K562 (cell line): ENCODE measurements around the gene PRPSAP1. TPM values are rescaled to one million over a fixed set of nuclear protein-coding genes. Genes with fewer than 3 reads are reported as not detected.
A peak's percentile ranks its signal among the peaks of the same experiment; 100 is the strongest.

ENCODE experiments used
- BCOR ChIP-seq: fragments of 450-650 bp; IDR thresholded peaks from 2 replicates; pipeline ENCODE4 v1.6.1; 2016
- HBP1 ChIP-seq: fragments of 450-650 bp; formaldehyde crosslinking; IDR thresholded peaks from 2 replicates; pipeline ENCODE4 v1.4.0; 2022; ENCODE audit warnings: missing genetic modification characterization
- NFRKB ChIP-seq: fragments of 450-650 bp; IDR thresholded peaks from 2 replicates; pipeline ENCODE4 v1.6.1; 2016; ENCODE audit warnings: low read depth
- NR4A1 ChIP-seq, 2 experiments: fragments of 250-450 bp in 1 of 2; fragments of 450-650 bp in 1 of 2; sonication (Bioruptor Pico) in 1 of 2; IDR thresholded peaks; 2 replicates each; pipeline versions ENCODE4 v1.4.0 to v1.6.1; 2016 to 2020; ENCODE audit warnings: mild to moderate bottlenecking in 2 of 2, missing compliant biosample characterization in 1 of 2, missing genetic modification characterization in 1 of 2, moderate library complexity in 1 of 2
- POLR2AphosphoS5 ChIP-seq: IDR thresholded peaks from 2 replicates; pipeline ENCODE4 v1.6.1; 2011; ENCODE audit warnings: mild to moderate bottlenecking, low read depth, low read length, moderate library complexity; ENCODE audit not compliant: control insufficient read depth, insufficient read depth
- SMAD4 ChIP-seq: fragments of 250-450 bp; sonication (Bioruptor Pico); conservative IDR thresholded peaks from 2 replicates; pipeline ENCODE4 v1.8.0; 2021; ENCODE audit warnings: inconsistent platforms, mild to moderate bottlenecking, moderate library complexity
- SOX6 ChIP-seq: fragments of 450-650 bp; IDR thresholded peaks from 2 replicates; pipeline ENCODE4 v1.6.1; 2014; ENCODE audit warnings: mild to moderate bottlenecking
- ZNF282 ChIP-seq: sonication (generic); formaldehyde crosslinking; IDR thresholded peaks from 2 replicates; pipeline ENCODE4 v1.8.1; 2023; ENCODE audit warnings: missing genetic modification reagents
- ZNF668 ChIP-seq: fragments of 250-450 bp; sonication (Bioruptor Pico); IDR thresholded peaks from 2 replicates; pipeline ENCODE4 v1.8.0; 2022; ENCODE audit warnings: mild to moderate bottlenecking, inconsistent platforms
- polyA plus RNA-seq, 8 experiments: library from polyadenylated mRNA; depleted of rRNA in 4 of 8; stranded (reverse) in 5 of 8; unstranded in 3 of 8; fragments of >200 nt; fragmentation: Nextera tagmentation in 2 of 8; fragmentation: Illumina TruSeq in 1 of 8; extraction: Ambion mirVana in 2 of 8; extraction: Trizol in 1 of 8; gene quantifications; 2 replicates each; pipeline versions ENCODE4 v1.2.1 to v1.2.3, GENCODE V29; 2011 to 2014; ENCODE audit warnings: inconsistent platforms in 1 of 8, missing spikeins in 1 of 8
- total RNA-seq, 7 experiments: library from RNA; depleted of rRNA in 6 of 7; stranded (reverse); fragments of >200 nt in 6 of 7; fragmentation: Illumina TruSeq in 2 of 7; extraction: Trizol in 2 of 7; gene quantifications; 2 replicates each; pipeline versions ENCODE4 v1.2.1 to v1.2.3, GENCODE V29; 2011 to 2021; ENCODE audit warnings: low replicate concordance in 1 of 7
- TF ChIP-seq, protein P1 (sequence below), 2 experiments: fragments of 450-650 bp; IDR thresholded peaks; 2 replicates each; pipeline ENCODE4 v1.6.1; 2018; ENCODE audit warnings: mild to moderate bottlenecking in 2 of 2, low read depth in 1 of 2; ENCODE audit not compliant: partially characterized antibody in 2 of 2
- TF ChIP-seq, protein P2 (sequence below): sonication (generic); formaldehyde crosslinking; IDR thresholded peaks from 2 replicates; pipeline ENCODE4 v1.8.0; 2023; ENCODE audit warnings: mild to moderate bottlenecking, missing genetic modification reagents

The PRPSAP1 gene
- total and polyA plus RNA-seq, 9 of the 15 experiments (the other 6 are each of a cell fraction or from before 2014, with no cell fraction given), result 21.9 to 77.1 (median 40.8) TPM

- TF ChIP-seq NFRKB (no peak), ZNF282 (CRISPR knock-in tag) (0 out of 2 replicates have a peak, but pooled peaks have one; percentile 77), NR4A1 (CRISPR knock-in tag; IDR thresholded peaks at IDR 0.05) (no peak), NR4A1 (tag; IDR thresholded peaks at IDR 0.05) (peak; percentile 68; the same call in 1 of the 2 replicates), ZNF668 (CRISPR knock-in tag) (peak; percentile 33; the same call in 1 of the 2 replicates), SMAD4 (CRISPR knock-in tag) (peak; percentile 68; the same call in 1 of the 2 replicates), BCOR (0 out of 2 replicates have a peak, but pooled peaks have one; percentile 38), POLR2AphosphoS5 (peak; percentile 59), HBP1 (CRISPR knock-in tag) (peak; percentile 32; the same call in 1 of the 2 replicates), SOX6 (0 out of 2 replicates have a peak, but pooled peaks have one; percentile 21)
- TF ChIP-seq, protein P1, sequence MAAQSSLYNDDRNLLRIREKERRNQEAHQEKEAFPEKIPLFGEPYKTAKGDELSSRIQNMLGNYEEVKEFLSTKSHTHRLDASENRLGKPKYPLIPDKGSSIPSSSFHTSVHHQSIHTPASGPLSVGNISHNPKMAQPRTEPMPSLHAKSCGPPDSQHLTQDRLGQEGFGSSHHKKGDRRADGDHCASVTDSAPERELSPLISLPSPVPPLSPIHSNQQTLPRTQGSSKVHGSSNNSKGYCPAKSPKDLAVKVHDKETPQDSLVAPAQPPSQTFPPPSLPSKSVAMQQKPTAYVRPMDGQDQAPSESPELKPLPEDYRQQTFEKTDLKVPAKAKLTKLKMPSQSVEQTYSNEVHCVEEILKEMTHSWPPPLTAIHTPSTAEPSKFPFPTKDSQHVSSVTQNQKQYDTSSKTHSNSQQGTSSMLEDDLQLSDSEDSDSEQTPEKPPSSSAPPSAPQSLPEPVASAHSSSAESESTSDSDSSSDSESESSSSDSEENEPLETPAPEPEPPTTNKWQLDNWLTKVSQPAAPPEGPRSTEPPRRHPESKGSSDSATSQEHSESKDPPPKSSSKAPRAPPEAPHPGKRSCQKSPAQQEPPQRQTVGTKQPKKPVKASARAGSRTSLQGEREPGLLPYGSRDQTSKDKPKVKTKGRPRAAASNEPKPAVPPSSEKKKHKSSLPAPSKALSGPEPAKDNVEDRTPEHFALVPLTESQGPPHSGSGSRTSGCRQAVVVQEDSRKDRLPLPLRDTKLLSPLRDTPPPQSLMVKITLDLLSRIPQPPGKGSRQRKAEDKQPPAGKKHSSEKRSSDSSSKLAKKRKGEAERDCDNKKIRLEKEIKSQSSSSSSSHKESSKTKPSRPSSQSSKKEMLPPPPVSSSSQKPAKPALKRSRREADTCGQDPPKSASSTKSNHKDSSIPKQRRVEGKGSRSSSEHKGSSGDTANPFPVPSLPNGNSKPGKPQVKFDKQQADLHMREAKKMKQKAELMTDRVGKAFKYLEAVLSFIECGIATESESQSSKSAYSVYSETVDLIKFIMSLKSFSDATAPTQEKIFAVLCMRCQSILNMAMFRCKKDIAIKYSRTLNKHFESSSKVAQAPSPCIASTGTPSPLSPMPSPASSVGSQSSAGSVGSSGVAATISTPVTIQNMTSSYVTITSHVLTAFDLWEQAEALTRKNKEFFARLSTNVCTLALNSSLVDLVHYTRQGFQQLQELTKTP (IDR thresholded peaks at IDR 0.05; ENCODE audit: low read depth in 1 of 2, partially characterized antibody in 2 of 2), result peak in 1 of 2 experiments; percentile 4
- TF ChIP-seq, protein P2, sequence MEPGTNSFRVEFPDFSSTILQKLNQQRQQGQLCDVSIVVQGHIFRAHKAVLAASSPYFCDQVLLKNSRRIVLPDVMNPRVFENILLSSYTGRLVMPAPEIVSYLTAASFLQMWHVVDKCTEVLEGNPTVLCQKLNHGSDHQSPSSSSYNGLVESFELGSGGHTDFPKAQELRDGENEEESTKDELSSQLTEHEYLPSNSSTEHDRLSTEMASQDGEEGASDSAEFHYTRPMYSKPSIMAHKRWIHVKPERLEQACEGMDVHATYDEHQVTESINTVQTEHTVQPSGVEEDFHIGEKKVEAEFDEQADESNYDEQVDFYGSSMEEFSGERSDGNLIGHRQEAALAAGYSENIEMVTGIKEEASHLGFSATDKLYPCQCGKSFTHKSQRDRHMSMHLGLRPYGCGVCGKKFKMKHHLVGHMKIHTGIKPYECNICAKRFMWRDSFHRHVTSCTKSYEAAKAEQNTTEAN (CRISPR knock-in tag), result peak; percentile 56; the same call in 1 of the 2 replicates
These were observed 84.4 kb downstream of the PRPSAP1 start (continued) for GRCh38 chr17:76268991-76269981.
